GM21528 (cell line): ENCODE data around the gene TRMU.

Experiments used
- ATAC-seq: cut with Tn5 transposase; IDR thresholded peaks from one replicate; pipeline ENCODE4 v1.9.1; 2021; ENCODE audit warnings: mild to moderate bottlenecking, moderate library complexity; ENCODE audit not compliant: unreplicated experiment, low FRiP score

Gene TRMU

DNA sequence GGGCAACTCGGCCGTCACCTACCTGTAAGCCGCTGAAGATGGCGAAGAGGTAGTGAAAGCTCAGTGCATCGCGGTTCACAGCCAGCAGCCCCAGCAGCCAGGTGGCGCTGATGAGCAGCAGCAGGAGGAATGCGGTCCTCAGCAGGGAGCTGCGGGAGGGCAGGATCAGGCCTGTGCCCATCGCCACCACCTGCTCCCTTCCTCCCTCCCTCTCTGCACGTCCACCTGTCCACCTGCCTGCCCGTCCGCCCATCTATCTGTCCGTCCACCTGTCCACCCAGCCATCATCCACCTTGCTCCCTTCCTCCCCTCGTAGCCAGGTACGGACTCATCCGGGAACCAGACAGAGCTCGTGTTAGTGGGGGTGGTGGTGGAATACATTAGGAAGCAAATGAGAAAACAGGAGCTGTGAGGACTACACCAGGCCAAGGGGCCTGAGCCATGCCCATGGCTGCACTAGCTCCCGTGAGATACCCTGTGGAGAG, 32.2 kb downstream of the TRMU start:
- ATAC-seq: no peak

DNA sequence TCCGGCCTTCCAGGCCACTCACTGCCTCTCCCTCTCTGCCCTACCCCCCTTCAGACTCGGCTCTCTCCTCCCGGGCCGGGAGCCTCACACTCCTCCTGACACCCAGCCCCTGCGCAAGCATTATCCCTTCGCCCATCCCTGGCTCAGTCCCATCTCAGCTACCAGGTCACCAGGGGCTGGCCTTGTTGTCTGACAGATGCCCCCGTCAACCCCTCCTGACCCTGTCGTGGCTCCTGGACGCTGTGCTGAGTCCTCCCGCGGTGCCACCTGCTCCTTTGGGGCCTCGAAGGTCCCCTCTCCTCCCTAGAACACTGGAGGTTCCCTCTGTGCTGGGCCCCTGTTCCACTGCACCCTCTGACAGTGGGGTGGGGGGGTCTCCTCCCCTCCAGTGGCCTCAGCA, 32.9 kb downstream of the TRMU start:
- ATAC-seq: no peak

DNA sequence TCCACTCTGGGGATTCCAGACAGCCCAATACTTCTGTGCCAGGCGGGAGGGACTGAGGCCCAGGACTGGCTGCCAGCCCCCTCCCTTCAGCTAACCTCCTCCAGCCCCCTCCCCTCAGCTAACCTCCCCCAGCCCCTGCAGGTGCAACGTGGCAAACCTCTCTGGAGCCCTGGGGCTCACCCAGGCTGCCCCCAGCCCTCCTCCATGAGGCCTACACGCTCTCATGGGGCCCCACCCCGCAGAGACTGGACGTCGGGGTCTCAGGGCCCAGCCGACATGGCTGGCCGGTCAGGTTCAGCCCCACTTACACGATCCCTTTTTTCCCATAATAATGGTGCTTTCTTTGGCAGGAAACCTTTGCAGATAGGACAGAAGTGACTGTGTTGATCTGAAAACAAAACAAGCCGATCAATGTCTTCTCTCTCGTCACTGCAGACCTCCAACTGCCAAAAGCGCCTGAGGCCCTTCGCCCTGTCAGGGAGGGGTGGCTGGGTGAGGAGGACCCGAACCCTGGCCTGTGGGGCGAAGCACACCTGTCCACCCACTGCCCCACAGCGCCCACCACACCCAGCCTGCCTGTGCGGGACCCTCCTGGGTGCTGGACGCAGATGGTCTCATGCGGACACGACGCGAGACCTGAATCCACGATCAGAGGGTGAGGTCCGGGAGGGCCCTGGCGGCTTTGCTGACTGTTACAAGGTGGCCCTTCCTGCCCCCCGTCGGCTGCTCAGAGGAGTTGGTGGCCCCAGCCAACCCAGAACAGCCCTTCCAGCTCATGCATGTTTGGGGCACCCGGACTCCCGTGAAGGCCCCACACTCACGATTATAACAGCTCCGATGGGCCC, 33.6 kb downstream of the TRMU start:
- no peak for ATAC-seq

- ATAC-seq: no peak
Measured at GRCh38 chr22:46369716-46370583, 34.4 kb downstream of the TRMU start.

- no peak for ATAC-seq
Measured at GRCh38 chr22:46370584-46371291, 35.2 kb downstream of the TRMU start.

GRCh38 chr22:46371623-46372226, 36.2 kb downstream of the TRMU start:
- no peak for ATAC-seq

- no peak for ATAC-seq
Measured at GRCh38 chr22:46372686-46373085, 37.2 kb downstream of the TRMU start.

DNA sequence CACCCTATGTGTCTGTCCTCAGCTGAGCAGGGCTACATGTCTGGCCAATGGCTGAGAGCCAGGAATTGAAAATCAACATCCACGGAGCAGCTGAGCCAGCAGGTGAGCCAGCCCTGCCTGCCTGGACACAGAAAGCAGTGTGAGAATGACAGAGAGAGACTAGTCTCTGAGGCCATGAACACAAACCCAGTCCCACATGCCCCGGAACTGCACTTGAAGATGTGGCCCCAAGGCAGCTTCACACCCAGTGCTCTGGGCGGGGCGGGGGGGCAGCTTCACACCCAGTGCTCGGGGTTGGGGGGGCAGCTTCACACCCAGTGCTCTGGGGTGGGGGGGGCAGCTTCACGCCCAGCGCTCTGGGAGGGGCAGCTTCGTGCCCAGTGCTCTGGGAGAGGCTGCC, 37.6 kb downstream of the TRMU start:
- no peak for ATAC-seq

DNA sequence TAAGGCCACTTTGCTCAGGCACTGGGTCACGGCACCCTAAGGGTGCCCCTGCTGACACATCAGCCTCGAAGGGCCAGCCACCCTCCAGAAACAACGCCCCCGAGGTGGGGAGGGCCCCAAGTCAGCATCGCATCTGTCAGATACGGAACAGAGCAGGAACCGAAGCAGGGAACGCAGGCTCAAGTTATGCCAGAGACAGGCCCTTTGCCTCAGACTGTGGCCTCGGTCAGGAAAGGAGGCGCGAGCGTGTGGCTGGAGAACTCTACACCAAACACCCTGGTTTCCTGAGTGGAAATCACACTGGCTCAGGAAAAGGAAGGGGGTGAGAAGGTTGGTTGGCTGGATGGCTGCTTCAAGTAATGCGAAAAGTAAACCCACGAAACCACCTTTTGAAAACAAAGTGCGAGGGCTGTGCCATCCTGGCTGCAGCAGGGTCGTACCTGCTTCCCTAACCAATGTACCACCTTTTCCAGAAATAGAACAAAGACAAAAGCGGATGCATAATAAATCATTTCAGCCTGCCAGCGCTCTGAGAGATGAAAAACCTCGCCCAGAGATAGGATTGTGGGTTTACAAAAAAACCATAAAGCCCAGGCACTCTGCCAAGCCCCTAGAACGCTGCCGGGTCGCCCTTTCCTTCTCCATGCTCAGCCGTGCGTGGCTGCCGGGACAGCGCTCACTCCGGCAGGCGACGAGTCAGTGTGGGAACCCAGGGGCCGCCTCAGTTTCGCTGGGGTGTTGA, 38.6 kb downstream of the TRMU start:
- no peak for ATAC-seq

DNA sequence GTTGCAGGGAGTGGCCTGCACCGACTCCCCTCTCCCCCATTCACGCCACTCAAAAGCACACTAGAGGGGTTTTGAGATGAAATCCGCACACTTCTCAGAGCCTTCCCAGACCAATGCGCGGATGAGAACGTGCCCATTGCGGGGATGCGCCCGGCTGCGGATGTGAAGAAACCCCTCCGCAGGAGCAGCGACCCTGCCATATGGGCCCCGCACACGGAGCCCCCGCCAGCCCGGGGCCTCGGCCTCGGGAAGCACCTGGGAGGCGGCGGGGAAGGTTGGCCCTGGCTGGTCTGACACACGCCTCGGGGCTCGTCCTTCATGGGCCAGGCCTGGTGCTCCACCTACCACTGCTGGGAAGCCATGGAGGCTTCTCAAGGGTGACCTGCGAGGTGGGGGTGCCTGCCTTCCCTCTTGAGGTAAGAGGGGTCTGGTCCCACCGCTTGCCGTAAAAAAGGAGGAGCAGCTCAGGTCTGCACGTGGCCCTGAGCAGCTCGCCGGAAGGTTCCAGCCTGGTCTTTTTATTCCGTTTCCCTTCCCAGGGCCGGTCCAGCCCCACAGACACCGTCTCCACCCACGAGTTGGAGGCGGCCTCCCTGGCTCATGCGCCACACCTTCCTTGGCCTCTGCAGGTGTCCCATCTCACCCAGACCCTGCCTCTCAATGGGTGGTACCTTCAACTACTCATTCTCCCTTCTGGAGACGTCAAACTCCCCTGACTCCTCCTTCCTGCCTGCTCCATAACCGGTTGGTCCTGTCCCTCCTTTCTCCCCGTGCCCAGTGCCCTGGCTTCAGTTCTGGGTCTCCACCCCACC, 39.4 kb downstream of the TRMU start:
- ATAC-seq: no peak

DNA sequence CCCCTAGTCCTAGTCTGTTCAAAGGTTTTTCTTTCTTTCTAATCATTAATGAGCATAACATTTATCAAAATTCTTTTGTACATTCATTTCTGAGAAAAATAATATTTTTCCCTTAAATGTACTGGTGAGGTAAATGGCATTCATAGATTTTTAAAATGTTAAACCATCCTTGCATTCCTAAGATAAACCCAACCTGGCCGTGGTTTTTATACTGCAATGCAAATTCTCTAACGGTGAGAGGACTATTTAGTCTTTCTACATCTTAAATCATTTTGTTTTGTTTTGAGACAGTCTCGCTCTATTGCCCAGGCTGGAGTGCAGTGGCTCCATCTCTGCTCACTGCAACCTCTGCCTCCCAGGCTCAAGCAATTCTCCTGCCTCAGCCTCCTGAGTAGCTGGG, 40.6 kb downstream of the TRMU start:
- ATAC-seq: no peak

GRCh38 chr22:46376908-46377524, 41.5 kb downstream of the TRMU start:
- ATAC-seq: no peak

DNA sequence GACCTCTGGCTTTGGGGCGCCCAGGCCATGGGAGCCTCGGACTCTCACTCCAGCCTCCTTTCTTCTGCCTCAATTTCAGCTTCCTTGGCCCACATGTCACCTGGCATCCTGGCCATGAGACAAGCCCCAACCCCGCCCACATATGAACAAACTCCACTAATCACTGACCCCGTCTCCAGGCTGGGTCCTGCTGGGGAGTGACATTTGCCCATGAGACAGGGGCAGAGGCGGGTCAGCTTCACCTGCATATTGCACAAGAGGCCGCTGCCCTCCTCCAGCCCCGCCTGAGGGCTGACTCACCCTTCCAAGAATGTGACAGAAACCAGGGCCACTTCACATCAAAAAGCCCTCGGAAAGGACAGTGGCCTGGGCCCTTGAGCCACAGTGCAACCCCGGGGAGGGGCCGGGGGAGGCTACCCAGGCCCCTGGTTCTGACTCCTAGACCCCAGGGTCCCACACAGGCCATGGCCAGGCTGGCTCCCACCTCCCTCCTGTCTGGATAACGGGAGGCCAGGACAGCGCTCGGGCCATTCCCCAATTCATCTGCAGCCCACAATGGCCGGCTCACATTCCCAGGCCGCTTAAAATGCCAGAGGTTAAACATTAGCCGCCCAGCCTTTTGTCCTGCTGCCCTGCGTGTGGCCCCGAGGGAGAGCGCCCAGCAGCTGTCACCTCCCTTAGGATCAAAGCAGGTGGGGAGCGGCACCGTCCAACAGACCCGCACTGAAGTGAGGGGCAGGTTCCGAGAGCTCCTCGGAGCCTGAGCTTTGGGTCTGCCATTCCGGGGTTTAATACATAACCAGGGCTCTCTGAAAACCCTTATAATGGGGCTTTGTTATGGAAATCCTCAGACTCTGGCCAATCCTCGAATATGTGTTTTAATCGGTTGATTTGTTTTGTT, 42.3 kb downstream of the TRMU start:
- ATAC-seq: no peak

DNA sequence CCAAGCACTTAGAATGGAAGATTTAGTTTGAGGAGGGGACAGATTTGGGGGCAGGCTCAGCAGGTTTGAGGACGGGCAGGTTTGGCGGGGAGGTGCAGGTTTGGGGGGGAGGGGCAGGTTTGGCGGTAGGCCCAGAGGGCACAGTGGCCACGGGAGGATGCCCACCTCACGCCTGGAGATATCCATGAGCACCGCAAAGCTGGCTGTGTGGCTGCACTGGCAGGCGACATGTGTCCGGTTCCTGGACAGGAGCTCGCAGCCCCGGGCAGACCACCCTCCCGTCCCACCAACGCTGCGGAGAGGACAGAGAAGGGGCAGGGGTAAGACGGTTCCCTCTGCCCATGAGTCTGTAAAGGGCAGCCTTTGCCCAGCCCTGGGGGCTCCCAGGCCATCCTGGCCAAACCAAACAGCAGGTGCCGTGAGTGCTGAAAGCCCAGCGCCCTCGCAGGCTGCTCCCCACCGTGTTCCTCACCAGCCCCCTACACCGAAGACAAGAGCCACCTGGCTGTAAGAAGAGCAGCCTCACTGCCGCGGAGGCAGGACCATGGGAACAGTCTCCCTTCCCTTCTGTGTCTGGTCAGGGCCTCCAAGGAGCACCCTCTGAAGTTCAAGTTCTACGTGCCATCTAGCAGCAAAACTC, 43.0 kb downstream of the TRMU start:
- ATAC-seq: no peak

GRCh38 chr22:46379066-46379930, 43.8 kb downstream of the TRMU start:
- ATAC-seq: no peak

DNA sequence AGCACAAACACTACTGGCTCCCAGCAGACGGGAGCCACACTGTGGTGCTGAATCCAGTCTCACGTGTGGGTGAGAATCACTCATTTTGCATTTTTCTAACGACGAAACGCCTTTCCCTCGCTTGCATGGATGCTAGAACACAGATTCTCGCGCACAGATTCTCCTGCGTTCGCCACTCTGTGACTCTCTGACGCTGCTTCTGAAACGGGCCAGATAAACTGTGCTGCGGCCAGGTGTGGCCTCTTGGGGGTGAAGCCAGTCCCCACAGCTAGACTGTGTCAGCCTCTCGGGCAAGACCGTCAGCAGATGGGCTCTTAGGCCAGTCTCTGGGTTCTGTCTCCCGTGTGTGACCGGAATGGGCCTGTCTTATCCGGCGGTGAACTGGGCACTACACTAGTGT, 44.6 kb downstream of the TRMU start:
- ATAC-seq: no peak
